ENCODE data around the gene GASK1A.

DNA sequence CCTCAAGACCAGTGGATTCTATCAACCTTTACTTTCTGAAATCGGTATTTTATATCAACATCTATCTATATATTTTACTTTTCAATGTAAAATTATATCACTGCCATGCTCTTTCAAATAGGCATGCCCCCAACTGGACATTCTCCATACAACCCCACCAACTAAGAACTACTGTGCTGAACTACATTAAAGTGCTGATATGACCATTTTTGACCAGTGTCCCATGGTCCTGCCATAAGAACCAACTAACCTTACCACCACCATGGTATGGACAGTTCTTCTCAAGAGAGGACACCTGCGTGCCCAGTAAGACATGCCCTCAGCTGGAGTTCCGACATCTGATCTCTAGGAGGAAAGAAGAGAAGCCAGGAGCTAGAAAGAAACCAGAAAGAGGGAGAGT is 111.1 kb downstream of the GASK1A start:
- TF ChIP-seq, protein P1, sequence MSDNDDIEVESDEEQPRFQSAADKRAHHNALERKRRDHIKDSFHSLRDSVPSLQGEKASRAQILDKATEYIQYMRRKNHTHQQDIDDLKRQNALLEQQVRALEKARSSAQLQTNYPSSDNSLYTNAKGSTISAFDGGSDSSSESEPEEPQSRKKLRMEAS (IDR thresholded peaks at IDR 0.05) = no peak
- TF ChIP-seq, protein P2, sequence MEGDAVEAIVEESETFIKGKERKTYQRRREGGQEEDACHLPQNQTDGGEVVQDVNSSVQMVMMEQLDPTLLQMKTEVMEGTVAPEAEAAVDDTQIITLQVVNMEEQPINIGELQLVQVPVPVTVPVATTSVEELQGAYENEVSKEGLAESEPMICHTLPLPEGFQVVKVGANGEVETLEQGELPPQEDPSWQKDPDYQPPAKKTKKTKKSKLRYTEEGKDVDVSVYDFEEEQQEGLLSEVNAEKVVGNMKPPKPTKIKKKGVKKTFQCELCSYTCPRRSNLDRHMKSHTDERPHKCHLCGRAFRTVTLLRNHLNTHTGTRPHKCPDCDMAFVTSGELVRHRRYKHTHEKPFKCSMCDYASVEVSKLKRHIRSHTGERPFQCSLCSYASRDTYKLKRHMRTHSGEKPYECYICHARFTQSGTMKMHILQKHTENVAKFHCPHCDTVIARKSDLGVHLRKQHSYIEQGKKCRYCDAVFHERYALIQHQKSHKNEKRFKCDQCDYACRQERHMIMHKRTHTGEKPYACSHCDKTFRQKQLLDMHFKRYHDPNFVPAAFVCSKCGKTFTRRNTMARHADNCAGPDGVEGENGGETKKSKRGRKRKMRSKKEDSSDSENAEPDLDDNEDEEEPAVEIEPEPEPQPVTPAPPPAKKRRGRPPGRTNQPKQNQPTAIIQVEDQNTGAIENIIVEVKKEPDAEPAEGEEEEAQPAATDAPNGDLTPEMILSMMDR (IDR thresholded peaks at IDR 0.05; ENCODE audit: low read depth, low read length, missing input control) = no peak
- TF ChIP-seq RAD21 (IDR thresholded peaks at IDR 0.05) (no peak), GABPA (IDR thresholded peaks at IDR 0.05 in 1 of 2, conservative IDR thresholded peaks at IDR 0.05 in 1 of 2) (no peak), JUND (IDR thresholded peaks at IDR 0.05) (no peak), TAF1 (conservative IDR thresholded peaks at IDR 0.05) (no peak), NR2F2 (IDR thresholded peaks at IDR 0.05) (no peak)
- TF ChIP-seq, protein P3, sequence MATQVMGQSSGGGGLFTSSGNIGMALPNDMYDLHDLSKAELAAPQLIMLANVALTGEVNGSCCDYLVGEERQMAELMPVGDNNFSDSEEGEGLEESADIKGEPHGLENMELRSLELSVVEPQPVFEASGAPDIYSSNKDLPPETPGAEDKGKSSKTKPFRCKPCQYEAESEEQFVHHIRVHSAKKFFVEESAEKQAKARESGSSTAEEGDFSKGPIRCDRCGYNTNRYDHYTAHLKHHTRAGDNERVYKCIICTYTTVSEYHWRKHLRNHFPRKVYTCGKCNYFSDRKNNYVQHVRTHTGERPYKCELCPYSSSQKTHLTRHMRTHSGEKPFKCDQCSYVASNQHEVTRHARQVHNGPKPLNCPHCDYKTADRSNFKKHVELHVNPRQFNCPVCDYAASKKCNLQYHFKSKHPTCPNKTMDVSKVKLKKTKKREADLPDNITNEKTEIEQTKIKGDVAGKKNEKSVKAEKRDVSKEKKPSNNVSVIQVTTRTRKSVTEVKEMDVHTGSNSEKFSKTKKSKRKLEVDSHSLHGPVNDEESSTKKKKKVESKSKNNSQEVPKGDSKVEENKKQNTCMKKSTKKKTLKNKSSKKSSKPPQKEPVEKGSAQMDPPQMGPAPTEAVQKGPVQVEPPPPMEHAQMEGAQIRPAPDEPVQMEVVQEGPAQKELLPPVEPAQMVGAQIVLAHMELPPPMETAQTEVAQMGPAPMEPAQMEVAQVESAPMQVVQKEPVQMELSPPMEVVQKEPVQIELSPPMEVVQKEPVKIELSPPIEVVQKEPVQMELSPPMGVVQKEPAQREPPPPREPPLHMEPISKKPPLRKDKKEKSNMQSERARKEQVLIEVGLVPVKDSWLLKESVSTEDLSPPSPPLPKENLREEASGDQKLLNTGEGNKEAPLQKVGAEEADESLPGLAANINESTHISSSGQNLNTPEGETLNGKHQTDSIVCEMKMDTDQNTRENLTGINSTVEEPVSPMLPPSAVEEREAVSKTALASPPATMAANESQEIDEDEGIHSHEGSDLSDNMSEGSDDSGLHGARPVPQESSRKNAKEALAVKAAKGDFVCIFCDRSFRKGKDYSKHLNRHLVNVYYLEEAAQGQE (IDR thresholded peaks at IDR 0.05) = no peak
- TF ChIP-seq, protein P4, sequence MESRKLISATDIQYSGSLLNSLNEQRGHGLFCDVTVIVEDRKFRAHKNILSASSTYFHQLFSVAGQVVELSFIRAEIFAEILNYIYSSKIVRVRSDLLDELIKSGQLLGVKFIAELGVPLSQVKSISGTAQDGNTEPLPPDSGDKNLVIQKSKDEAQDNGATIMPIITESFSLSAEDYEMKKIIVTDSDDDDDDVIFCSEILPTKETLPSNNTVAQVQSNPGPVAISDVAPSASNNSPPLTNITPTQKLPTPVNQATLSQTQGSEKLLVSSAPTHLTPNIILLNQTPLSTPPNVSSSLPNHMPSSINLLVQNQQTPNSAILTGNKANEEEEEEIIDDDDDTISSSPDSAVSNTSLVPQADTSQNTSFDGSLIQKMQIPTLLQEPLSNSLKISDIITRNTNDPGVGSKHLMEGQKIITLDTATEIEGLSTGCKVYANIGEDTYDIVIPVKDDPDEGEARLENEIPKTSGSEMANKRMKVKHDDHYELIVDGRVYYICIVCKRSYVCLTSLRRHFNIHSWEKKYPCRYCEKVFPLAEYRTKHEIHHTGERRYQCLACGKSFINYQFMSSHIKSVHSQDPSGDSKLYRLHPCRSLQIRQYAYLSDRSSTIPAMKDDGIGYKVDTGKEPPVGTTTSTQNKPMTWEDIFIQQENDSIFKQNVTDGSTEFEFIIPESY (IDR thresholded peaks at IDR 0.05) = no peak
